CD8-positive, alpha-beta memory T cell (primary cell): ENCODE data around the gene CGNL1. TPM values are rescaled to one million over a fixed set of nuclear protein-coding genes. Genes with fewer than 3 reads are reported as not detected.

ENCODE experiments used
- CTCF ChIA-PET: fragments of 350-600 bp; sonication (Branson Sonifier 250); formaldehyde crosslinking; loops from one replicate; lab custom pipeline; 2021; ENCODE audit warnings: antibody characterized with exemption; lab: Charles Lee
- POLR2A ChIA-PET: fragments of 350-600 bp; sonication (Branson Sonifier 250); formaldehyde crosslinking; loops from one replicate; lab custom pipeline; 2021; ENCODE audit warnings: antibody characterized with exemption; lab: Charles Lee
- DNase-seq, 5 donors: peaks; one replicate each; pipeline versions ENCODE4 v3.0.0 to v3.0.0-alpha.2; 2020 to 2022; ENCODE audit warnings: mixed read lengths in 1 of 5
- H3K27ac ChIP-seq: one replicate; pipeline ENCODE4 v1.7.0; 2013; ENCODE audit warnings: low read depth, mild to moderate bottlenecking, low read length, moderate library complexity
- H3K27me3 ChIP-seq: 2 replicates; pipeline ENCODE4 v1.7.0; 2013; ENCODE audit warnings: low read length, mild to moderate bottlenecking; ENCODE audit not compliant: insufficient read depth, poor library complexity, severe bottlenecking
- H3K36me3 ChIP-seq: 2 replicates; pipeline ENCODE4 v1.7.0; 2013; ENCODE audit warnings: mild to moderate bottlenecking, low read length, moderate library complexity; ENCODE audit not compliant: insufficient read depth
- H3K4me1 ChIP-seq: 2 replicates; pipeline ENCODE4 v1.7.0; 2013; ENCODE audit warnings: mild to moderate bottlenecking, low read length, moderate library complexity; ENCODE audit not compliant: insufficient read depth
- H3K4me3 ChIP-seq: 2 replicates; pipeline ENCODE4 v1.7.0; 2013; ENCODE audit warnings: mild to moderate bottlenecking, low read length
- H3K9me3 ChIP-seq: 2 replicates; pipeline ENCODE4 v1.7.0; 2013; ENCODE audit warnings: mild to moderate bottlenecking, low read length
- H3K27ac Mint-ChIP-seq, 8 donors: one replicate each; pipeline ENCODE4 v1.8.0; 2020 to 2021; ENCODE audit warnings: mixed read lengths in 8 of 8, mild to moderate bottlenecking in 6 of 8, inconsistent platforms in 3 of 8, moderate library complexity in 3 of 8
- H3K27me3 Mint-ChIP-seq, 2 donors: one replicate each; pipeline ENCODE4 v1.8.0; 2020 to 2021; ENCODE audit warnings: mixed read lengths in 2 of 2, mild to moderate bottlenecking in 1 of 2, moderate library complexity in 1 of 2
- H3K36me3 Mint-ChIP-seq, 3 donors: one replicate each; pipeline ENCODE4 v1.8.0; 2020 to 2021; ENCODE audit warnings: mixed read lengths in 3 of 3, inconsistent platforms in 1 of 3, mild to moderate bottlenecking in 1 of 3
- H3K4me1 Mint-ChIP-seq, 3 donors: one replicate each; pipeline ENCODE4 v1.8.0; 2020 to 2021; ENCODE audit warnings: mixed read lengths in 3 of 3, inconsistent platforms in 1 of 3, mild to moderate bottlenecking in 1 of 3
- H3K4me3 Mint-ChIP-seq, 7 donors: one replicate each; pipeline ENCODE4 v1.8.0; 2020 to 2021; ENCODE audit warnings: mixed read lengths in 7 of 7, mild to moderate bottlenecking in 6 of 7, moderate library complexity in 4 of 7, inconsistent platforms in 2 of 7
- H3K9me3 Mint-ChIP-seq, 5 donors: one replicate each; pipeline ENCODE4 v1.8.0; 2020 to 2022; ENCODE audit warnings: mixed read lengths in 5 of 5, mild to moderate bottlenecking in 3 of 5, moderate library complexity in 2 of 5, inconsistent platforms in 1 of 5
- polyA plus RNA-seq: library from polyadenylated mRNA; unstranded; fragments of 300-500 nt; fragmentation: Illumina TruSeq; gene quantifications from one replicate; pipeline ENCODE4 v1.2.3, GENCODE V29; 2021
- total RNA-seq, 2 experiments: library from RNA; stranded (reverse); gene quantifications; one replicate each; pipeline ENCODE4 v1.2.3, GENCODE V29; 2021

The CGNL1 gene
- total and polyA plus RNA-seq, 3 experiments from 2014 or later = not detected

DNA sequence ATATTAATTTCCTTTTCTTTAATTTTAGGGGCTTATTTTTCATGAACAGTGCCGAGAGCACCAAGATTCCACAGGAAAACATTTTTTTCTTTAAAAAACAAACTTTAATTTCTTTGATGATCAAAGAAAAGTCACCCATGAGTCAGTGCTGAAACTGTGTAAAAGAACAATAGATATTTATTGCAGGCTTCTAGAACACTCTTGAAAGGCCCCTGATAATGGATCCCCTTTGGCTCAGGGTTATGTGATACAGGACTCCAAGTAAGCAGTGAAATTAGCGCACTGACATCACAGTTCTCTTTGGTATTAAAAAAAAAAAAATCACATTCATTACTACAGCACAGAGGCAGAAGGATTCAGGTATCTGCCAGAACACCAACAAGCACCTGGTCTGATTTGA lies 149.3 kb downstream of the CGNL1 start:
- H3K4me1 Mint-ChIP-seq = no peaks in the 10 kb centered on the region
- DNase-seq = no peak
- H3K36me3 Mint-ChIP-seq = no peaks in the 10 kb centered on the region
- Histone ChIP-seq H3K27ac (no peak overlapping the region), H3K36me3 (no peaks in the 10 kb centered on the region), H3K9me3 (no peaks in the 10 kb centered on the region), H3K27me3 (no peaks in the 10 kb centered on the region), H3K4me1 (no peaks in the 10 kb centered on the region), H3K4me3 (no peak overlapping the region)
- no peak overlapping the region for H3K4me3 Mint-ChIP-seq
- H3K27ac Mint-ChIP-seq = no peak overlapping the region
- POLR2A ChIA-PET = no interaction called here
- peaks cover 3 to 37% of the 10 kb centered on the region in 2 donors for H3K27me3 Mint-ChIP-seq
- CTCF ChIA-PET = no interaction called here
- no peaks in the 10 kb centered on the region for H3K9me3 Mint-ChIP-seq

GRCh38 chr15:57526076-57526475 lies 149.8 kb downstream of the CGNL1 start:
- Histone ChIP-seq H3K4me3 (no peak overlapping the region), H3K27ac (no peak overlapping the region), H3K36me3 (no peaks in the 10 kb centered on the region), H3K27me3 (no peaks in the 10 kb centered on the region), H3K4me1 (no peaks in the 10 kb centered on the region), H3K9me3 (no peaks in the 10 kb centered on the region)
- ChIA-PET CTCF (interaction anchor here (1.3 to 3.2 kb wide), 2 partner anchors 185 to 1030 kb away, joined by 3 to 21 read pairs; no protein-coding TSS in a partner anchor), POLR2A (no interaction called here)
- no peak for DNase-seq
- H3K36me3 Mint-ChIP-seq = no peaks in the 10 kb centered on the region
- no peaks in the 10 kb centered on the region for H3K4me1 Mint-ChIP-seq
- H3K9me3 Mint-ChIP-seq = no peaks in the 10 kb centered on the region
- H3K27me3 Mint-ChIP-seq = peaks cover 3 to 37% of the 10 kb centered on the region in 2 donors
- no peak overlapping the region for H3K4me3 Mint-ChIP-seq
- H3K27ac Mint-ChIP-seq = no peak overlapping the region

GRCh38 chr15:57526615-57527014 lies 150.3 kb downstream of the CGNL1 start:
- Mint-ChIP-seq H3K27me3 (peaks cover 3 to 40% of the 10 kb centered on the region in 2 donors), H3K36me3 (no peaks in the 10 kb centered on the region), H3K4me1 (no peaks in the 10 kb centered on the region), H3K27ac (peak overlapping the region in 1 of 8 donors; percentile 13), H3K4me3 (no peak overlapping the region), H3K9me3 (no peaks in the 10 kb centered on the region)
- Histone ChIP-seq H3K4me3 (no peak overlapping the region), H3K36me3 (no peaks in the 10 kb centered on the region), H3K9me3 (no peaks in the 10 kb centered on the region), H3K4me1 (no peaks in the 10 kb centered on the region), H3K27me3 (no peaks in the 10 kb centered on the region), H3K27ac (no peak overlapping the region)
- DNase-seq = no peak
- ChIA-PET POLR2A (no interaction called here), CTCF (interaction anchor here (1.3 to 3.2 kb wide), 3 partner anchors 186 to 1033 kb away, joined by 3 to 21 read pairs (median 5); no protein-coding TSS in a partner anchor)

GRCh38 chr15:57527382-57528091 lies 151.2 kb downstream of the CGNL1 start:
- no peak overlapping the region for H3K4me3 ChIP-seq
- ChIA-PET POLR2A (no interaction called here), CTCF (interaction anchor here (1.1 to 3.2 kb wide), 6 partner anchors 10 to 1037 kb away, joined by 3 to 21 read pairs (median 4); no protein-coding TSS in a partner anchor)
- Mint-ChIP-seq H3K4me3 (no peak overlapping the region), H3K9me3 (no peaks in the 10 kb centered on the region), H3K27me3 (peaks cover 3 to 41% of the 10 kb centered on the region in 2 donors), H3K36me3 (no peaks in the 10 kb centered on the region), H3K27ac (no peak overlapping the region), H3K4me1 (no peaks in the 10 kb centered on the region)
- no peaks in the 10 kb centered on the region for H3K4me1 ChIP-seq
- DNase-seq = peak in 1 of 5 donors; percentile 26
- no peak overlapping the region for H3K27ac ChIP-seq
- H3K36me3 ChIP-seq = no peaks in the 10 kb centered on the region
- no peaks in the 10 kb centered on the region for H3K27me3 ChIP-seq
- H3K9me3 ChIP-seq = no peaks in the 10 kb centered on the region

DNA sequence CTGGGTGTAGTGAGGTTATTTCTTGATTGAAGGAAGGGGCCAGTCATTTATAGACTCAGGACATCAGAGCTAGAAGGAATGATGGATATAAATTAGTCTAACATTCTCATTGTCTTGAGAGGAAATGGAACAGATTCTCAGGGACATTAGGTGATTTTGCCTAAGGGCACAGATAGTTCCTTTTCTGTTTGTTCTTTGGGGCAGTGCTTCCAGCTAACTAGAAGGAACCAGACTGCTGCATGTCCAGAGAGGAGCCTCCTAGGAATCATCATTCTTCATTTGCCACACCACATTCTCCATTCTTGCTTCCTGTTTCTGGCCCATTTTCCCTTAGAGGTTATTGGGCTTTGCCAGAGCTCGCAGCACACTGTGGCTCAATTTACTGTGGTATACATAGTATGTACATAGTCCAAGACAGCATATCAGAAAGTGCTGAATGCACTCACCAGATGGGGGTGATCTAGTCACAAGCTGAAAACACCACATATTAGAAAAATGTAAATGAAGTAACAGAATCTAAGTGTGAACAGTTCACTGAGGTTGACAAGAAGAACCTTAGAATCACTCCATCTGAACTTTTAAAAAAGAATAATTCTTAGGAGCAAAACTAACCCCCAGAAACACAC lies 152.7 kb downstream of the CGNL1 start:
- Mint-ChIP-seq H3K4me1 (no peaks in the 10 kb centered on the region), H3K9me3 (no peaks in the 10 kb centered on the region), H3K27me3 (peaks cover 3 to 40% of the 10 kb centered on the region in 2 donors), H3K27ac (no peak overlapping the region), H3K36me3 (no peaks in the 10 kb centered on the region), H3K4me3 (no peak overlapping the region)
- ChIA-PET CTCF (interaction anchor here (1.0 to 3.2 kb wide), 3 partner anchors 13 to 1039 kb away, joined by 5 to 21 read pairs (median 12); no protein-coding TSS in a partner anchor), POLR2A (no interaction called here)
- no peaks in the 10 kb centered on the region for H3K36me3 ChIP-seq
- no peak overlapping the region for H3K27ac ChIP-seq
- H3K27me3 ChIP-seq = no peaks in the 10 kb centered on the region
- no peak overlapping the region for H3K4me3 ChIP-seq
- H3K4me1 ChIP-seq = no peaks in the 10 kb centered on the region
- no peaks in the 10 kb centered on the region for H3K9me3 ChIP-seq
- DNase-seq = no peak

GRCh38 chr15:57529748-57530147 lies 153.4 kb downstream of the CGNL1 start:
- H3K27me3 Mint-ChIP-seq = peaks cover 3 to 36% of the 10 kb centered on the region in 2 donors
- no peak overlapping the region for H3K27ac Mint-ChIP-seq
- Histone ChIP-seq H3K27me3 (no peaks in the 10 kb centered on the region), H3K9me3 (no peaks in the 10 kb centered on the region), H3K4me3 (no peak overlapping the region), H3K36me3 (no peaks in the 10 kb centered on the region), H3K27ac (no peak overlapping the region), H3K4me1 (no peaks in the 10 kb centered on the region)
- no peak overlapping the region for H3K4me3 Mint-ChIP-seq
- DNase-seq = no peak
- H3K4me1 Mint-ChIP-seq = no peaks in the 10 kb centered on the region
- no peaks in the 10 kb centered on the region for H3K9me3 Mint-ChIP-seq
- POLR2A ChIA-PET = no interaction called here
- H3K36me3 Mint-ChIP-seq = no peaks in the 10 kb centered on the region
- CTCF ChIA-PET = no interaction called here

DNA sequence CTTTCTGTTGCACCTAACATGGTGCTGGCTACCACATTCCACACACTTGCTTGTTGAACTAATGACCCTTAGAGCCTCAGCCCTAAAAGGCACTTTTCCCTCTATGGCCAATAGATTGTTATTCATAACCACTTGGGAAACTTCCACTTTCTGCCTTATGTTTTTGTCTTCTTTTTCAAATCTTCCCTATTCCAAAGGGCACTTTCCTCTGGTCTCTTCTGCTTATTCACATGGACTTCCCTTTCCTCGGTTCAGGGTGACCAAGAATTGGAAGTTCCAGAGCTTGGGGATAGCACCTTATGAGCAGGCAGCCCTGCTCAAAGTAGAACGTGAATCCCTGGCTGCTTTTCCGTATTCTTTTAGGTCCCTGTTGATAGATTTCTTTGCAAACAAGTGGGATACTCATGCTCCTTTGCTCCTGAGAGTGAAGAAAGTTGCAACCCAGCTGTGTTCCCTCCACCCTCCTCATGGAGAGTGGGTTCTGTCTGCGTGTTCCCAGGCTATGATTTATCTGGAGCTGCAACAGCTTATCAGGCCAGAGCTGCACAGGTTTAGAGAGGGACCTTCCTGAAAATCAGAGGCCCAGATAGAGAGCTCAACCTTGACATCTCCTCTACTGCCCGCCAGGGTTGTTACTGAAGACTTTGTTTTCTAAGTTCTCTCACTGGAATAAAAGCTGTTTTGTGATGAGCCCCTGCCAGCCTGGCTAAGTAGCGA lies 156.6 kb downstream of the CGNL1 start:
- no peaks in the 10 kb centered on the region for H3K36me3 ChIP-seq
- DNase-seq = no peak
- no peaks in the 10 kb centered on the region for H3K36me3 Mint-ChIP-seq
- H3K27me3 Mint-ChIP-seq = peaks cover 0 to 31% of the 10 kb centered on the region in 2 donors
- H3K4me1 Mint-ChIP-seq = no peaks in the 10 kb centered on the region
- ChIA-PET POLR2A (no interaction called here), CTCF (interaction anchor here (1.1 kb wide), 1 partner anchor 9 kb away, joined by 5 read pairs; no protein-coding TSS in a partner anchor)
- peaks cover 0 to 5% (median 1%) of the 10 kb centered on the region in 5 donors for H3K9me3 Mint-ChIP-seq
- H3K4me3 ChIP-seq = no peak overlapping the region
- no peak overlapping the region for H3K27ac Mint-ChIP-seq
- no peaks in the 10 kb centered on the region for H3K9me3 ChIP-seq
- no peaks in the 10 kb centered on the region for H3K4me1 ChIP-seq
- no peak overlapping the region for H3K4me3 Mint-ChIP-seq
- no peaks in the 10 kb centered on the region for H3K27me3 ChIP-seq
- H3K27ac ChIP-seq = no peak overlapping the region

DNA sequence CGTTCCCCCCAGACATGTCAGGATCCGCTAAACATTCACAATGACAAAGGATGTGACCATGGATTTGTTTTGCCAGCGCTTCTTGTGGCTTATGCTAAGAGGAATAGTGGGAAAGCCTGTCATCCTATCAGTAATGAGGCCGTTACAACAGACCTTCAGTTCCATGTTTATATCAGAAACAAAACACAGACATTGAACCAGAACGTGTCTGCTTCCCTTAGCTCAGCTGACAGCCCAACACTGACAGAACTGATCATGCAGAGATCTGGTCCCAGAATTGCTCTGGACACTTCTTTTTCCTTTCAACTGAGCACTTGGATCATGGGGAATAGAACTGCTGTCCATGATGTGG lies 157.1 kb downstream of the CGNL1 start:
- no peak for DNase-seq
- Mint-ChIP-seq H3K36me3 (no peaks in the 10 kb centered on the region), H3K4me1 (no peaks in the 10 kb centered on the region), H3K27ac (no peak overlapping the region), H3K27me3 (peaks cover 0 to 29% of the 10 kb centered on the region in 2 donors), H3K9me3 (peaks cover 0 to 5% (median 1%) of the 10 kb centered on the region in 5 donors), H3K4me3 (no peak overlapping the region)
- POLR2A ChIA-PET = no interaction called here
- Histone ChIP-seq H3K4me1 (no peaks in the 10 kb centered on the region), H3K27ac (no peak overlapping the region), H3K36me3 (no peaks in the 10 kb centered on the region), H3K9me3 (no peaks in the 10 kb centered on the region), H3K27me3 (no peaks in the 10 kb centered on the region), H3K4me3 (no peak overlapping the region)
- CTCF ChIA-PET = interaction anchor here (1.1 kb wide), 1 partner anchor 9 kb away, joined by 5 read pairs; no protein-coding TSS in a partner anchor
